A549 (cell line): Measurements from ENCODE around the gene SP110.
"Not testable (repeated sequence)": the region's sequence is repeated elsewhere in the genome, so short reads cannot be mapped to it uniquely, and the experiment has no call there.

Experiments
- CHD4 ChIP-seq: fragments of 200-600 bp; sonication (generic); IDR thresholded peaks from 2 replicates; pipeline ENCODE4 v1.6.1; 2016; ENCODE audit warnings: antibody characterized with exemption, mild to moderate bottlenecking, borderline replicate concordance
- EHMT2 ChIP-seq: fragments of 200-600 bp; sonication (generic); IDR thresholded peaks from 2 replicates; pipeline ENCODE4 v1.6.1; 2016; ENCODE audit warnings: antibody characterized with exemption, low read depth, mild to moderate bottlenecking, moderate library complexity
- EP300 ChIP-seq, 2 experiments: fragments of >200 bp; sonication (Bioruptor Twin); formaldehyde crosslinking; IDR thresholded peaks; 2 replicates in 1 of 2; 3 replicates in 1 of 2; pipeline ENCODE4 v1.6.1; 2016 to 2017
- MYC ChIP-seq: IDR thresholded peaks from 2 replicates; pipeline ENCODE4 v1.6.1; 2012; ENCODE audit warnings: mild to moderate bottlenecking, inconsistent platforms, low read length, improper control_type of control experiment, borderline replicate concordance
- NR3C1 ChIP-seq: fragments of >200 bp; sonication (Bioruptor Twin); formaldehyde crosslinking; IDR thresholded peaks from 3 replicates; pipeline ENCODE4 v1.6.1; 2017
- POLR2A ChIP-seq: IDR thresholded peaks from 2 replicates; pipeline ENCODE4 v1.6.1; 2012; ENCODE audit warnings: mild to moderate bottlenecking, low read length
- RCOR1 ChIP-seq: fragments of 150-350 bp; IDR thresholded peaks from 2 replicates; pipeline ENCODE4 v1.6.1; 2014; ENCODE audit warnings: antibody characterized with exemption, low read length, low read depth
- SMC3 ChIP-seq: fragments of >200 bp; sonication (Bioruptor Twin); formaldehyde crosslinking; IDR thresholded peaks from 3 replicates; pipeline ENCODE4 v1.6.1; 2018; ENCODE audit warnings: inconsistent platforms
- ZSCAN20 ChIP-seq: fragments of 250-450 bp; sonication (Bioruptor Pico); IDR thresholded peaks from 2 replicates; pipeline ENCODE4 v1.8.0; 2022; ENCODE audit warnings: mild to moderate bottlenecking, moderate library complexity
- TF ChIP-seq, protein P1 (sequence below): fragments of >200 bp; sonication (Bioruptor Twin); formaldehyde crosslinking; IDR thresholded peaks from 3 replicates; pipeline ENCODE4 v1.5.1; 2016
- TF ChIP-seq, protein P2 (sequence below): fragments of 250-450 bp; sonication (Bioruptor Pico); IDR thresholded peaks from 2 replicates; pipeline ENCODE4 v1.5.0; 2021; ENCODE audit warnings: mild to moderate bottlenecking, moderate library complexity, borderline replicate concordance

DNA sequence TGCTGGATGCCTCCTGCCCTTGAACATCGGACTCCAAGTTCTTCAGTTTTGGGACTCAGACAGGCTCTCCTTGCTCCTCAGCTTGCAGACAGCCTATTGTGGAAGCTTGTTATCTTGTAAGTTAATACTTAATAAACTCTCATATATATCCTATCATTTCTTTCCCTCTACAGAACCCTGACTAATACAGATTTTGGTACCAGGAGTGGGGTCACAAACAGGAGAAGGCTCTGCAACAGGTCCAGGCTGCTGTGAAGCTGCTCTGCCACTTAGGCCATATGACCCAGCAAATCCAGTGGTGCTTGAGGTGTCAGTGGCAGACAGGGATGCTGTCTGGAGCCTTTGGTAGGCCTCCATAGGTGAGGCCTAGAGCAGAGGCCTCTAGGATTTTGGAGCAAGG, 100.0 kb downstream of the SP110 start:
- TF ChIP-seq, protein P1, sequence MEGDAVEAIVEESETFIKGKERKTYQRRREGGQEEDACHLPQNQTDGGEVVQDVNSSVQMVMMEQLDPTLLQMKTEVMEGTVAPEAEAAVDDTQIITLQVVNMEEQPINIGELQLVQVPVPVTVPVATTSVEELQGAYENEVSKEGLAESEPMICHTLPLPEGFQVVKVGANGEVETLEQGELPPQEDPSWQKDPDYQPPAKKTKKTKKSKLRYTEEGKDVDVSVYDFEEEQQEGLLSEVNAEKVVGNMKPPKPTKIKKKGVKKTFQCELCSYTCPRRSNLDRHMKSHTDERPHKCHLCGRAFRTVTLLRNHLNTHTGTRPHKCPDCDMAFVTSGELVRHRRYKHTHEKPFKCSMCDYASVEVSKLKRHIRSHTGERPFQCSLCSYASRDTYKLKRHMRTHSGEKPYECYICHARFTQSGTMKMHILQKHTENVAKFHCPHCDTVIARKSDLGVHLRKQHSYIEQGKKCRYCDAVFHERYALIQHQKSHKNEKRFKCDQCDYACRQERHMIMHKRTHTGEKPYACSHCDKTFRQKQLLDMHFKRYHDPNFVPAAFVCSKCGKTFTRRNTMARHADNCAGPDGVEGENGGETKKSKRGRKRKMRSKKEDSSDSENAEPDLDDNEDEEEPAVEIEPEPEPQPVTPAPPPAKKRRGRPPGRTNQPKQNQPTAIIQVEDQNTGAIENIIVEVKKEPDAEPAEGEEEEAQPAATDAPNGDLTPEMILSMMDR = not testable (repeated sequence)
- not testable (repeated sequence) for TF ChIP-seq CHD4; ZSCAN20 (CRISPR knock-in tag); POLR2A; EP300 (IDR thresholded peaks at IDR 0.05); SMC3; MYC; NR3C1; RCOR1; EHMT2
- TF ChIP-seq, protein P2, sequence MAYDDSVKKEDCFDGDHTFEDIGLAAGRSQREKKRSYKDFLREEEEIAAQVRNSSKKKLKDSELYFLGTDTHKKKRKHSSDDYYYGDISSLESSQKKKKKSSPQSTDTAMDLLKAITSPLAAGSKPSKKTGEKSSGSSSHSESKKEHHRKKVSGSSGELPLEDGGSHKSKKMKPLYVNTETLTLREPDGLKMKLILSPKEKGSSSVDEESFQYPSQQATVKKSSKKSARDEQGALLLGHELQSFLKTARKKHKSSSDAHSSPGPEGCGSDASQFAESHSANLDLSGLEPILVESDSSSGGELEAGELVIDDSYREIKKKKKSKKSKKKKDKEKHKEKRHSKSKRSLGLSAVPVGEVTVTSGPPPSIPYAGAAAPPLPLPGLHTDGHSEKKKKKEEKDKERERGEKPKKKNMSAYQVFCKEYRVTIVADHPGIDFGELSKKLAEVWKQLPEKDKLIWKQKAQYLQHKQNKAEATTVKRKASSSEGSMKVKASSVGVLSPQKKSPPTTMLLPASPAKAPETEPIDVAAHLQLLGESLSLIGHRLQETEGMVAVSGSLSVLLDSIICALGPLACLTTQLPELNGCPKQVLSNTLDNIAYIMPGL (CRISPR knock-in tag) = not testable (repeated sequence)
